Adrenal gland (tissue), 12 donors: Measurements from ENCODE around the gene ATXN10. TPM values are rescaled to one million over a fixed set of nuclear protein-coding genes. Genes with fewer than 3 reads are reported as not detected.
A peak's percentile ranks its signal among the peaks of the same experiment; 100 is the strongest.

Experiments used
- DNase-seq, 7 donors: peaks; one replicate each; pipeline ENCODE4 v3.0.0-alpha.2; 2019 to 2020
- H3K27ac ChIP-seq, 5 donors: fragments of 200-600 bp; sonication (generic) in 4 of 5; 1 replicate in 3 of 5; 2 replicates in 2 of 5; pipeline versions ENCODE4 v1.5.1 to v1.8.0; 2016 to 2020; ENCODE audit warnings: mild to moderate bottlenecking in 1 of 5
- H3K27me3 ChIP-seq: fragments of 200-600 bp; 2 replicates; pipeline ENCODE4 v1.8.0; 2021
- H3K36me3 ChIP-seq, 2 donors: fragments of 200-600 bp; replicated peaks in 1 of 2; 1 replicate in 1 of 2; 2 replicates in 1 of 2; pipeline versions ENCODE4 v1.5.1 to v1.8.0; 2018 to 2022
- H3K4me1 ChIP-seq, 2 donors: fragments of 200-600 bp; replicated peaks in 1 of 2; 1 replicate in 1 of 2; 2 replicates in 1 of 2; pipeline versions ENCODE4 v1.5.1 to v1.8.0; 2018 to 2021
- H3K4me3 ChIP-seq, 4 donors: fragments of 200-600 bp; sonication (generic) in 3 of 4; one replicate each; pipeline ENCODE4 v1.5.1; 2016 to 2018
- H3K9me3 ChIP-seq, 3 donors: fragments of 200-600 bp; sonication (generic) in 1 of 3; replicated peaks in 1 of 3; 1 replicate in 2 of 3; 2 replicates in 1 of 3; pipeline versions ENCODE4 v1.5.1 to v1.8.0; 2016 to 2021
- POLR2A ChIP-seq, 2 donors: fragments of 450-650 bp; IDR thresholded peaks; one replicate each; pipeline ENCODE4 v1.6.1; 2017; ENCODE audit warnings: antibody characterized with exemption in 2 of 2, mild to moderate bottlenecking in 2 of 2, moderate library complexity in 1 of 2
- WGBS, 4 donors: extraction: QIAGEN DNeasy Blood & Tissue Kit in 2 of 4; methylation state at CpG; one replicate each; pipeline versions ENCODE4 v1.1.5 to v1.1.7; 2013 to 2017; 5-methylcytosine and 5-hydroxymethylcytosine counted together
- intact Hi-C, 2 donors: fragments of 100-400 bp; cut with DNase I; formaldehyde crosslinking; loops; one replicate each; pipeline versions ENCODE4 v1.14.1 to v1.15.0; 2022 to 2023
- polyA plus RNA-seq, 3 donors: library from polyadenylated mRNA; stranded (reverse); fragments of 200-250 nt in 2 of 3; fragments of 350-450 nt in 1 of 3; fragmentation: Illumina TruSeq in 1 of 3; extraction: RNeasy Lipid Tissue Mini Kit (QIAGEN cat#74804) in 1 of 3; gene quantifications; one replicate each; pipeline ENCODE4 v1.2.3, GENCODE V29; 2013 to 2014
- total RNA-seq, 9 donors: library from RNA; depleted of rRNA in 4 of 9; stranded (reverse); fragments of >200 nt in 4 of 9; fragments of 120-200 nt in 1 of 9; fragmentation: NEBNext Ultra II Directional in 1 of 9; extraction: Animal tissue kit (Norgen Biotek cat#: 25700) in 1 of 9; gene quantifications; one replicate each; pipeline versions ENCODE4 v1.1.0 to v1.2.4, GENCODE V29; 2013 to 2023
- TF ChIP-seq, protein P1 (sequence below), 6 experiments: fragments of 450-650 bp in 4 of 6; fragments of 200-600 bp in 2 of 6; sonication (generic) in 1 of 6; IDR thresholded peaks; 1 replicate in 5 of 6; 2 replicates in 1 of 6; pipeline versions ENCODE4 v1.5.1 to v1.8.0; 2016 to 2021; ENCODE audit warnings: antibody characterized with exemption in 6 of 6, mild to moderate bottlenecking in 2 of 6, moderate library complexity in 1 of 6
- donor health status: healthy with polysubstance abuse.
- donor health status: Bipolar disorder and iron deficiency.
- donor health status: DM: yes; HTN: yes; CAD: no.
- donor health status: DM: no; HTN: no; CAD: no.
- donor health status: DM: no; HTN: no; CAD: no.
- donor health status: DM: yes; HTN: yes; CAD: no.

The ATXN10 gene
- total and polyA plus RNA-seq, 12 donors: 21.2 to 306 (median 165) TPM

DNA sequence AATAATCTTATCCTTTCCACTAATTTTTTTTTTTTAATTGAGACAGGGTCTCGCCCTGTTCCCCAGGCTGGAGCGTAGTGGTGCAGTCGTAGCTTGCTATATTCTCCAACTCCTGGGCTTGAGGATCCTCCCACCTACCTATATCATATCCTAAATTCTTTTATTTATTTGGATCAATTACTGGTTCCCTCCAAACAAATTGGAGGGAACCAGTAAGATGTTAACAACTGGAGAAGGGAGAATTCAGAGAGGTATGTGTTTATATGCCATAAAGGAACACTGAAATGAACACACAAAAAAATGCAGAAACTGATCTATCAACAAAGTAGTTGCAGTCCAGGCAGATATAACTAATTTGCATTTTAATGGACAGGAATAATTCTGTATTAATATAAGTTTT lies 63.6 kb downstream of the ATXN10 start:
- Histone ChIP-seq H3K36me3 (peaks cover 0 to 17% of the 10 kb centered on the region in 2 donors), H3K9me3 (no peaks in the 10 kb centered on the region), H3K27me3 (no peaks in the 10 kb centered on the region), H3K4me3 (no peak overlapping the region), H3K4me1 (no peaks in the 10 kb centered on the region), H3K27ac (no peak overlapping the region)
- 95 to 98% (median 96%) methylated on average over 3 of the region's 3 CpGs for WGBS, 4 donors
- no peak for DNase-seq
- no peak for TF ChIP-seq POLR2A (IDR thresholded peaks at IDR 0.05)
- TF ChIP-seq, protein P1, sequence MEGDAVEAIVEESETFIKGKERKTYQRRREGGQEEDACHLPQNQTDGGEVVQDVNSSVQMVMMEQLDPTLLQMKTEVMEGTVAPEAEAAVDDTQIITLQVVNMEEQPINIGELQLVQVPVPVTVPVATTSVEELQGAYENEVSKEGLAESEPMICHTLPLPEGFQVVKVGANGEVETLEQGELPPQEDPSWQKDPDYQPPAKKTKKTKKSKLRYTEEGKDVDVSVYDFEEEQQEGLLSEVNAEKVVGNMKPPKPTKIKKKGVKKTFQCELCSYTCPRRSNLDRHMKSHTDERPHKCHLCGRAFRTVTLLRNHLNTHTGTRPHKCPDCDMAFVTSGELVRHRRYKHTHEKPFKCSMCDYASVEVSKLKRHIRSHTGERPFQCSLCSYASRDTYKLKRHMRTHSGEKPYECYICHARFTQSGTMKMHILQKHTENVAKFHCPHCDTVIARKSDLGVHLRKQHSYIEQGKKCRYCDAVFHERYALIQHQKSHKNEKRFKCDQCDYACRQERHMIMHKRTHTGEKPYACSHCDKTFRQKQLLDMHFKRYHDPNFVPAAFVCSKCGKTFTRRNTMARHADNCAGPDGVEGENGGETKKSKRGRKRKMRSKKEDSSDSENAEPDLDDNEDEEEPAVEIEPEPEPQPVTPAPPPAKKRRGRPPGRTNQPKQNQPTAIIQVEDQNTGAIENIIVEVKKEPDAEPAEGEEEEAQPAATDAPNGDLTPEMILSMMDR (IDR thresholded peaks at IDR 0.05): no peak
- intact Hi-C loops: no loop called here

DNA sequence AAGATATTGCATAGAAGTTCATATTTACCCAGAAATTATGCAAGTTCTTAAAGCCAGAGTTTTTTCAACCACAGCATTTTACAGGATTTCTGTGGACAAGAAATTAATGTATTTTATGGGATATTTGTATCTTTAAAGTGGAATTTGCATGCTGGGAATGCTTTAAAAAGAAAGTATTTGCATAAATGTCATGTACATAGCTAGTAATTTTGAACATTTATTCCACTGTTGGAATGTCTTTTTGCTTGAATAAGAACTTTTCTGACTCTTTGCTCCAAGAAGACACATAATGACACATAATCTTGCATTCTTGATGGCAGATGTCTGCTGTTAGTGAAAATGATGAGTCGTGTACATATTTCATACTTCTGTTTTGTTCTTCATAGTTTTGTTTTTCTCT lies 66.6 kb downstream of the ATXN10 start:
- Histone ChIP-seq H3K9me3 (no peaks in the 10 kb centered on the region), H3K4me1 (peaks cover 3 to 8% of the 10 kb centered on the region in 2 donors), H3K36me3 (peaks cover 0 to 24% of the 10 kb centered on the region in 2 donors), H3K27ac (no peak overlapping the region), H3K27me3 (no peaks in the 10 kb centered on the region), H3K4me3 (no peak overlapping the region)
- TF ChIP-seq POLR2A (IDR thresholded peaks at IDR 0.05): no peak
- TF ChIP-seq, protein P1 (IDR thresholded peaks at IDR 0.05): no peak
- WGBS, 4 donors: 86 to 96% (median 93%) methylated on average over 1 of the region's 1 CpG
- intact Hi-C loops: no loop called here
- DNase-seq: no peak

DNA sequence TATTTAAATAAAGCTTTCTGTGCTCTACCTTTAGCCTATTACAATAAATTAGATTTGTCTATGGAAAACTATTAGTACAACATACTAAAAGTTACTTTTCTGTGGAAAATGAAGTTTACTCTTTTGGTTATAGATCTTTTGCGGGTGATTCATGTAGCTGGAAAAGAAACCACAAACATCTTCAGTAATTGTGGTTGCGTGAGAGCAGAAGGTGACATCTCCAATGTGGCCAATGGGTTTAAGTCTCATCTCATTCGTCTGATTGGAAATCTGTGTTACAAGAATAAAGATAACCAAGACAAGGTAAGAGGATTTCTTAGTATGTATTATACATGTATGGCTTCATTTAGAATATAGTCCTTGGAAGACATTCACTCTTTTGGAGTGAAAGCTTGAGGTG lies 68.6 kb downstream of the ATXN10 start:
- no peaks in the 10 kb centered on the region for H3K27me3 ChIP-seq
- H3K4me1 ChIP-seq: peaks cover 4 to 14% of the 10 kb centered on the region in 2 donors
- TF ChIP-seq POLR2A (IDR thresholded peaks at IDR 0.05): no peak
- TF ChIP-seq, protein P1 (IDR thresholded peaks at IDR 0.05): no peak
- intact Hi-C loops: no loop called here
- no peak overlapping the region for H3K27ac ChIP-seq
- no peak overlapping the region for H3K4me3 ChIP-seq
- DNase-seq: no peak
- H3K9me3 ChIP-seq: no peaks in the 10 kb centered on the region
- WGBS, 4 donors: 92 to 99% (median 96%) methylated on average over 3 of the region's 3 CpGs
- H3K36me3 ChIP-seq: peaks cover 0 to 32% of the 10 kb centered on the region in 2 donors

DNA sequence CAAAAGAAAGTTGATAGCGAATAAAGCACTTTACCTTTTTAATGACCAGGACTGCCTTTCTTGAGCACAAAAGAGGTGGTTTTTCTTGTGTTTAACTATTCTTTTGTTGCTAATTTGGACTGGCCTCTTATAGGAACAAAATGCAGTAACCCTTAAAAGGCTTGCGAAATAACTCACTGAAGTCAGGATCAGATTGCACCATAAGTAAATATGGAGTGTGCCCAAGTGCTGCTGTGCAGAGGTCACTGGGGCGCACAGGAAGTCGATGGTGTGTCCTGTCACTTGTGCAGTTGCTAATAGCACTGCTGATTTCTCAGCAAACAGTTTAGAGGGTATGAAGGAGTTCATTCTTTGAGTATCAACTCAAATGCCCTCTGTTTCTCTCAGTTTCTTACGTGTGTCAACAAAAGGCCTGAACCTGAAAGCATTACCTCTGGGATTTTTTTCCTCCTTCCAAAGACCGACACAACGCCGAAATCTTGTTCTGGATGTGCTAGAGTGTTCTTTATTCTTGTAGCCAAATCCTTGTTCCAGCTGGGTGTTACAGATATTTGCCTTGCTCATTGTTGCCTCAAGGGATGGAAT lies 71.3 kb downstream of the ATXN10 start:
- 74 to 81% (median 80%) methylated on average over 8 of the region's 8 CpGs for WGBS, 4 donors
- H3K4me1 ChIP-seq: peaks cover 4 to 14% of the 10 kb centered on the region in 2 donors

More for the DNA sequence above, 71.3 kb downstream of the ATXN10 start:
- no peaks in the 10 kb centered on the region for H3K27me3 ChIP-seq
- peak overlapping the region in 1 of 5 donors; percentile 50 for H3K27ac ChIP-seq
- intact Hi-C loops: no loop called here
- DNase-seq: peak in 5 of 7 donors; percentile 30 to 62 (median 43)
- peaks cover 0 to 32% of the 10 kb centered on the region in 2 donors for H3K36me3 ChIP-seq
- no peak for TF ChIP-seq POLR2A (IDR thresholded peaks at IDR 0.05)
- TF ChIP-seq, protein P1 (IDR thresholded peaks at IDR 0.05): no peak
- no peak overlapping the region for H3K4me3 ChIP-seq
- no peaks in the 10 kb centered on the region for H3K9me3 ChIP-seq
